ENCODE data around the gene ATP6V0A4. TPM values are rescaled to one million over a fixed set of nuclear protein-coding genes. Genes with fewer than 3 reads are reported as not detected.
A peak's percentile ranks its signal among the peaks of the same experiment; 100 is the strongest.

ATP6V0A4 gene
- total RNA-seq: 1 to 10 TPM in 2 of 3 donors, not detected in 1; 2.6 to 4.7 TPM

DNA sequence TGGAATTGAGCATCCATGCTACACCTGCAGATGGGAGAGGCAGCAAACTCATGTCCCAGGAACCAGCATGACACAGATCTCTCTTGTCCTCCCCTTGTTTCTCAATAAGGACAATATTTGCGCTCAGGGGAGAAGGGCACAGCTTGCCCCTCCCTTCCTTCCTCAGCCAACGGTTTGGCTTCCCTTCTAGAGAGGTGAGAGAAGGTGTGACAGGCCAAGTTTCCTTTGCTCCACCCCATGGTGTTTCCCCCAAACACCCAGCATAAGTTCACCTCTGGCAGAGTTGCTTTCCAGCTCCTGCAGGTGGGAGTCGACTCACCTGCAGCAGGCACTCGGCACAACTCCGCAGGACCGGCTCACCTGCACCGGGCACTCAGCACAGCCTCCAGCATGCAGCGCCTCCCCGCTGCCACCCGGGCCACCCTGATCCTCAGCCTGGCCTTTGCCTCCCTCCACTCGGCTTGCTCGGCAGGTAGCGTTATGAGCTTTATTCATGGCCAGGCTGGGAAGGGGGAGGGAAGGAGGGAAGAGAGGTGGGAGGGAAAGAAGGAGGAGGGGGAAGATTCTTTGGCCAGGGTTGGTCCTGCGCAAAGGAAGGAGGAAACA lies at the start of gene ATP6V0A4, which contains the start of gene TMEM213:
ATP6V0A4 (minus strand) TSS at position 482 of the 606 bp plus-strand sequence. CDS start 26,949 bp downstream, outside the sequence.
TMEM213 (plus strand) TSS at position 280 of the 606 bp plus-strand sequence; CDS start at position 391, 111 bp downstream.
- no peaks in the 10 kb centered on the region for H3K4me1 ChIP-seq
- no peak for DNase-seq (ENCODE audit: low spot score in 2 of 2)
- peak within 1 kb of the TSS in 1 of 3 donors; percentile 12 for H3K4me3 ChIP-seq
- intact Hi-C loops (cut with DNase I; ENCODE audit: low total_unique reads): no loop called here
- no peaks in the 10 kb centered on the region for H3K27me3 ChIP-seq
- no peak within 1 kb of the TSS for H3K27ac ChIP-seq
- H3K36me3 ChIP-seq: no peaks in the 10 kb centered on the region
- TF ChIP-seq, protein P1, sequence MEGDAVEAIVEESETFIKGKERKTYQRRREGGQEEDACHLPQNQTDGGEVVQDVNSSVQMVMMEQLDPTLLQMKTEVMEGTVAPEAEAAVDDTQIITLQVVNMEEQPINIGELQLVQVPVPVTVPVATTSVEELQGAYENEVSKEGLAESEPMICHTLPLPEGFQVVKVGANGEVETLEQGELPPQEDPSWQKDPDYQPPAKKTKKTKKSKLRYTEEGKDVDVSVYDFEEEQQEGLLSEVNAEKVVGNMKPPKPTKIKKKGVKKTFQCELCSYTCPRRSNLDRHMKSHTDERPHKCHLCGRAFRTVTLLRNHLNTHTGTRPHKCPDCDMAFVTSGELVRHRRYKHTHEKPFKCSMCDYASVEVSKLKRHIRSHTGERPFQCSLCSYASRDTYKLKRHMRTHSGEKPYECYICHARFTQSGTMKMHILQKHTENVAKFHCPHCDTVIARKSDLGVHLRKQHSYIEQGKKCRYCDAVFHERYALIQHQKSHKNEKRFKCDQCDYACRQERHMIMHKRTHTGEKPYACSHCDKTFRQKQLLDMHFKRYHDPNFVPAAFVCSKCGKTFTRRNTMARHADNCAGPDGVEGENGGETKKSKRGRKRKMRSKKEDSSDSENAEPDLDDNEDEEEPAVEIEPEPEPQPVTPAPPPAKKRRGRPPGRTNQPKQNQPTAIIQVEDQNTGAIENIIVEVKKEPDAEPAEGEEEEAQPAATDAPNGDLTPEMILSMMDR (IDR thresholded peaks at IDR 0.05): no peak
- TF ChIP-seq POLR2AphosphoS5 (IDR thresholded peaks at IDR 0.05) (no peak), POLR2A (IDR thresholded peaks at IDR 0.05) (no peak)
- H3K9me3 ChIP-seq: no peaks in the 10 kb centered on the region

DNA sequence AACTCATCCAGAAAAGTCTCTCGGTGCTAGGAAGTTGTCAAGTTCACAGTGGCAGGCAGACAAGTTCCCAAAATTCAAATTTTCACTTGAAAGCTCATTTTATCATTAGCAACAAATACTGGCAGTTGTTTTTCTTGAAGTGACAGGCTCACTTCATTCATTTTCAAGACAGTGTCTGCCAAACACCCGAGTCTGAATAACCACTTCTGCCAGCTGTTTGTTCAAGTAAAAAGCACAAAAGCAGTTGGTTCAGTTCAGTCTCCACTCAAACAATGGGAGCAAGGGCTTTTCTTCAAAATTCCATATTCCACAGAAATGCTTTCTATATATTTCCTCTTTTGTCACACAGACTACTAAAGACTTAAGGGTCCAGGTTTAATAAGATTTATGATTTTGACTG lies 47.7 kb upstream of the ATP6V0A4 start:
- intact Hi-C loops (cut with DNase I; ENCODE audit: low total_unique reads): no loop called here
- Histone ChIP-seq H3K36me3 (no peaks in the 10 kb centered on the region), H3K4me1 (no peaks in the 10 kb centered on the region), H3K9me3 (no peaks in the 10 kb centered on the region), H3K4me3 (no peak overlapping the region), H3K27ac (no peak overlapping the region), H3K27me3 (no peaks in the 10 kb centered on the region)
- TF ChIP-seq, protein P1 (IDR thresholded peaks at IDR 0.05): no peak
- TF ChIP-seq POLR2A (IDR thresholded peaks at IDR 0.05) (no peak), POLR2AphosphoS5 (IDR thresholded peaks at IDR 0.05) (no peak)
- DNase-seq (ENCODE audit: low spot score in 2 of 2): no peak

DNA sequence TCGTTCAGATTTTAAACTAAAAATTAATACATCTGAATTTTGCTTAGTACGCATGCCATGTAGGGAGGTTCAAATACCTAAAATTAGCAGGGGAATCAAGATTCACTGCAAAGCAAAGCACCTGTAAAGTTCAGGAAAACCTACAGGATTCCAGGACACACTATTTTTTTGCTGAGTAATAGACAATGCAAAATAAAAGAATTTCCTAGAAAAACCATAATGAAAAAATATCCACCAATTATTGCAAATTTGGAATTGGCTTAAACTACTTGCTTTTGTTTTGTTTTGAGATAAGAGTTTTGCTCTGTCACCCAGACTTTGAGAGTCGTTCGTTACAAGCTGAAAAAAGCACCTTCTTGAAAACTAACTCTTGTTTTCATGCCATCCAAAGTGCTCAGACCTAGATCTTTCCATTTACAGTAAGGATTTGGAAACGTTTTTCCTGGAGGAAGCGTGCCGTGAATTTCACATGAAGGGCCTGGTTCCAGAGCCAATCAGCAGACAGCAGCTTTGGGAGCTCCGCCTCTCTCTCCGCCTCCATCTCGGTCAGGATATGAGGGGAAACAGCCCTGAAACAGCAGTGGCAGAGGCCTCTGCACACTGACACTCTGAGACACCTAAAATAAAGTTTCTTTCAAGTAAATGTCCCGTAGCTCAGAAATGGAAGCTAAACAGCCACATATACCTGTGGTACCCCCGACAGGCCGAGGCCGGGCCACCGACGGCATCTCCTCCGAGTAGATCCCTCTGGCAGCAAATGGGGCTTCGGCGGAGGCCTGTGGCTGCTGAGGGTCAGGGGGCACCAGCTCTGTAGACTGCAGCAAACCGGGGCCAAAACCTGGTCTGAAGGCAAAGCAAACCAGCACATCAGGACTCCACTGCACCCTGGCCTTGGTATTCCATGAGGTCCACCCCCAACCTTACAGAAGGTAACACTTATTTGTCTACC lies 45.9 kb upstream of the ATP6V0A4 start:
- no peak for TF ChIP-seq POLR2A (IDR thresholded peaks at IDR 0.05)
- no peak for TF ChIP-seq POLR2AphosphoS5 (IDR thresholded peaks at IDR 0.05)
- TF ChIP-seq, protein P1 (IDR thresholded peaks at IDR 0.05): no peak
- no peak overlapping the region for H3K4me3 ChIP-seq
- no peaks in the 10 kb centered on the region for H3K9me3 ChIP-seq
- DNase-seq (ENCODE audit: low spot score in 2 of 2): no peak
- no peaks in the 10 kb centered on the region for H3K27me3 ChIP-seq
- intact Hi-C loops (cut with DNase I; ENCODE audit: low total_unique reads): no loop called here
- H3K4me1 ChIP-seq: no peaks in the 10 kb centered on the region
- no peak overlapping the region for H3K27ac ChIP-seq
- no peaks in the 10 kb centered on the region for H3K36me3 ChIP-seq

DNA sequence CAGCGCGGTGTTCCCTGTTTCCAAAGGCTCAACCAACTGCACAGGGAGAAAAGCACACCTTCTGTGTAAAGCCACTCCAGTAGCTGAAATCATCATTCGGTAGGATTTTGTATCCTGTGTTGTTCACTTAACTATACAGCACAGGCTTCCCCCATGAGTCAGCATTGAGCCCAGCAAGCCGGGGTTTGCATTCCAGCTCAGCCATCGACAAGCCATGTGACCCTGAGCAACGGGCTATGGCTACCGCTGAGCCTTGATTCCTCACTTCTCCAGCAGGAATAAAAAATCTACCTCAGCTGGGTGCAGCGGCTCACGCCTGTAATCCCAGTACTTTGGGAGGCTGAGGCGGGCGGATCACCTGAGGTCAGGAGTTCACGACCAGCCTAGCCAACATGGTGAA lies 44.1 kb upstream of the ATP6V0A4 start:
- intact Hi-C loops (cut with DNase I; ENCODE audit: low total_unique reads): no loop called here
- Histone ChIP-seq H3K4me1 (no peaks in the 10 kb centered on the region), H3K27ac (no peak overlapping the region), H3K9me3 (no peaks in the 10 kb centered on the region), H3K4me3 (no peak overlapping the region), H3K36me3 (no peaks in the 10 kb centered on the region), H3K27me3 (no peaks in the 10 kb centered on the region)
- TF ChIP-seq POLR2AphosphoS5 (IDR thresholded peaks at IDR 0.05) (no peak), POLR2A (IDR thresholded peaks at IDR 0.05) (no peak)
- TF ChIP-seq, protein P1 (IDR thresholded peaks at IDR 0.05): no peak
- DNase-seq (ENCODE audit: low spot score in 2 of 2): no peak

DNA sequence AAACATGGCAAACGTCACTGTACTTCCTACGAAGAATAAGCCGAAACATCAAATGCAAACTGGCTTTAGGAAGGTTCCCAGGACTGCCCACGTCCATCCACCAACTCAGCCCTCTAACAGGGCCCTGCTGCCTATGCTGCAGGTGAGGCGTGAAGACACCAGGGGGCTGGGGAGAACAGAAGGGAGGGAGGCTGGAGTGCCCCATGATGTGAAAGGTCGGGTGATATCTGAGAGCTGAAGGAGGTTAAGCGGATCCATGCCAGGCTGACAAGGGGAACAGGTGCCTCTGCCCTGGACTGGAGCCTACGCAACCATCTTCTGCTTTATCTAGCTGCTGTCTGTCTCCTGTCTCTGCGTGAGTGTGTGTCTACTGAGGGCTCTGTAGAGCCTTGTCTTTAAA lies 40.2 kb upstream of the ATP6V0A4 start:
- Histone ChIP-seq H3K4me3 (no peak overlapping the region), H3K36me3 (no peaks in the 10 kb centered on the region), H3K9me3 (no peaks in the 10 kb centered on the region), H3K4me1 (no peaks in the 10 kb centered on the region), H3K27ac (no peak overlapping the region), H3K27me3 (no peaks in the 10 kb centered on the region)
- DNase-seq (ENCODE audit: low spot score in 2 of 2): no peak
- intact Hi-C loops (cut with DNase I; ENCODE audit: low total_unique reads): no loop called here
- TF ChIP-seq POLR2AphosphoS5 (IDR thresholded peaks at IDR 0.05): no peak
- TF ChIP-seq, protein P1 (IDR thresholded peaks at IDR 0.05): no peak
- TF ChIP-seq POLR2A (IDR thresholded peaks at IDR 0.05): no peak

Data from breast epithelium (tissue), 4 donors.